HG02840 (cell line): ENCODE measurements around the gene ZNF627.
"Not testable (repeated sequence)": the region's sequence is repeated elsewhere in the genome, so short reads cannot be mapped to it uniquely, and the experiment has no call there.

Experiments used
- ATAC-seq: cut with Tn5 transposase; IDR thresholded peaks from one replicate; pipeline ENCODE4 v1.9.1; 2021; ENCODE audit warnings: mild to moderate bottlenecking, moderate library complexity, moderate number of reproducible peaks; ENCODE audit not compliant: unreplicated experiment, low FRiP score

ZNF627 gene

GRCh38 chr19:11573763-11574162 lies 23.5 kb upstream of the ZNF627 start:
- ATAC-seq = not testable (repeated sequence)

GRCh38 chr19:11574689-11575088 lies 22.6 kb upstream of the ZNF627 start:
- ATAC-seq = no peak

GRCh38 chr19:11576227-11576626 lies 21.1 kb upstream of the ZNF627 start:
- ATAC-seq = no peak

GRCh38 chr19:11577451-11578257 lies 19.6 kb upstream of the ZNF627 start, which contains the start of gene ACP5:
ACP5 (minus strand) TSS chr19:11577645; CDS start chr19:11577317, 328 bp downstream.
- no peak for ATAC-seq

- no peak for ATAC-seq
These were observed 18.8 kb upstream of the ZNF627 start for GRCh38 chr19:11578258-11579142.

GRCh38 chr19:11580116-11580515 lies 17.2 kb upstream of the ZNF627 start:
- ATAC-seq = no peak

GRCh38 chr19:11581740-11582139 lies 15.5 kb upstream of the ZNF627 start:
- ATAC-seq = peak; percentile 71

GRCh38 chr19:11586331-11586730 lies 11.0 kb upstream of the ZNF627 start:
- ATAC-seq = no peak

- ATAC-seq = no peak
These were observed 9.8 kb upstream of the ZNF627 start for GRCh38 chr19:11587302-11587974.

GRCh38 chr19:11587975-11588631 lies 9.2 kb upstream of the ZNF627 start:
- ATAC-seq = no peak

- no peak for ATAC-seq
These were observed 3.2 kb upstream of the ZNF627 start for GRCh38 chr19:11594084-11594483.

GRCh38 chr19:11596156-11596555 lies 1.1 kb upstream of the ZNF627 start:
- no peak for ATAC-seq

GRCh38 chr19:11598103-11598483 lies 810 bp downstream of the ZNF627 start:
- ATAC-seq = no peak

- no peak for ATAC-seq
These were observed 1.5 kb downstream of the ZNF627 start for GRCh38 chr19:11598746-11599145.

GRCh38 chr19:11599704-11600103 lies 2.4 kb downstream of the ZNF627 start:
- ATAC-seq = not testable (repeated sequence)

GRCh38 chr19:11606484-11606883 lies 9.2 kb downstream of the ZNF627 start:
- ATAC-seq = no peak

- ATAC-seq = no peak
These were observed 14.4 kb downstream of the ZNF627 start for GRCh38 chr19:11611730-11612129.

- no peak for ATAC-seq
These were observed 15.7 kb downstream of the ZNF627 start for GRCh38 chr19:11612816-11613511.

GRCh38 chr19:11617180-11618062 lies 20.1 kb downstream of the ZNF627 start:
- no peak for ATAC-seq
